ENCODE measurements around the gene PYCARD. TPM values are rescaled to one million over a fixed set of nuclear protein-coding genes. Genes with fewer than 3 reads are reported as not detected.
"Not testable (repeated sequence)": the region's sequence is repeated elsewhere in the genome, so short reads cannot be mapped to it uniquely, and the experiment has no call there.

The PYCARD gene
- total RNA-seq, 2 donors from 2014 or later = 10.8 to 19.1 TPM

GRCh38 chr16:31179747-31180459 lies 22.7 kb downstream of the PYCARD start, which contains the start of gene FUS:
TSS of gene FUS (plus strand) at chr16:31180139. CDS start at chr16:31180215, 76 bp downstream.
- ATAC-seq (peak; percentile 83 to 86), DNase-seq (peak; percentile 93)
- intact Hi-C loops (cut with DNase I) = loop anchor here in 1 of 2 donors (5.0 kb wide), 1 partner anchor 262 kb away; the partner anchor contains the start of gene ZNF843

DNA sequence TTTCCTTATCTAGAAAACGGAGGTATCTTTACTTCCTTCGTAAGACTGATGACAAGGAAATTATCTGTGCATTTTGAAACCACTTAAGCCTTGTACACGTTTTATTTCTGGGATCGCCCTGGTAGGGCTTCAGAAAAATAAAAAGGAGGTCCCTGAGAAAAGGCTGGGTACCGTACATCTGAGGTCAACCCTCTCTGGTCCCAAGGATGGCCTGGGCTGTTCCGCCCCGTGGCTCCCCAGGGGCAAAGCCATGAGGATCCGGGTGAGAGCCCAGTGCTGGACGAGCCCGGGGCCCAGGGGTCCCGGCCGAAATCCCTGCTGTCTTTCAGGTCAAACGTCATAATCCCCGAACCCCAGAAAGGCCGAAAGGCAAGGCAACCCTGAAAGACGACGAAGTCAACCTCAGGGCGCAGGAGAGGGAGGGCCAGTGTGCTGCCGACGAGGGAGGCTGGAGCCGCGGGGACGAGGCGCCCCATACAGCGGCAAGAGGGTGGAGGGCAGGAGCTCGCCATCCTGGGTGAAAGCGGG lies 23.3 kb downstream of the PYCARD start:
- DNase-seq = no peak
- intact Hi-C loops (cut with DNase I) = no loop called here
- peak in 1 of 2 donors; percentile 4 for ATAC-seq

- intact Hi-C loops (cut with DNase I) = no loop called here
- DNase-seq (no peak), ATAC-seq (no peak)
Measured at GRCh38 chr16:31177136-31177535, 25.4 kb downstream of the PYCARD start.

DNA sequence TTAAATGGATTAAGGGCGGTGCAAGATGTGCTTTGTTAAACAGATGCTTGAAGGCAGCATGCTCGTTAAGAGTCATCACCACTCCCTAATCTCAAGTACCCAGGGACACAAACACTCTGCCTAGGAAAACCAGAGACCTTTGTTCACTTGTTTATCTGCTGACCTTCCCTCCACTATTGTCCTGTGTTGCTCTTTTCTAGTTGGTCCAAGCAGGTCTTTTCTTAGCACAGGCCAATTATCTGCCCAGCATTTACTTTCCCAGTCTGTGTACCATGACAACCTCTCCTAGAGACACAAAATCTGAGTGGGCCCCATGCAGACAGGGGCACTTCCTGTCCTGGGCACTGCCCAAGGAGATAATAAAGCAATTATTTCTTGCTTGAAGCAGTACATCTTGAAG lies 32.5 kb downstream of the PYCARD start:
- DNase-seq; intact Hi-C loops (cut with DNase I): not testable (repeated sequence)
- ATAC-seq = peak; percentile 23 to 71

DNA sequence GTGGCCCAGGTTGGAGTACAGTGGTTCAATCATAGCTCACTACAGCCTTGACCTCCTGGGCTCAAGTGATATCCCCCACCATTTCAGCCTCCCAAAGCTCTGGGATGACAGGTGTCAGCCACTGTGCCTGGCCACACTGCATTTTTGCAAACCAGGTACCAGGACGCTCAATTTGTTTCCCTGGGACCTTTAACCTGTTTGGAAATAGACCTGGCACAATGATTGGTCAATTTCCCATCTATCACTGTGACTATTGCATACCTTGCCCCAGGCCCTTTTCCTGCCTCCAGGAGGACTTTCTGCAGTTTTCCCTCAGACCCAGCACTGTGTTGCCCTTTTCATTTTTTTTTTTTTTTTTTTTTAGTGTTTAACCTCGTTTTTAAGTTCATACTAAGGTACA lies 33.7 kb downstream of the PYCARD start:
- intact Hi-C loops (cut with DNase I) = no loop called here
- ATAC-seq = no peak

GRCh38 chr16:31167315-31167714 lies 35.2 kb downstream of the PYCARD start:
- DNase-seq = no peak
- intact Hi-C loops (cut with DNase I) = no loop called here
- ATAC-seq = no peak

More for the DNA sequence above, 33.7 kb downstream of the PYCARD start:
- no peak for DNase-seq

GRCh38 chr16:31157136-31157535 lies 45.4 kb downstream of the PYCARD start:
- ATAC-seq (peak in 1 of 2 donors; percentile 59), DNase-seq (peak; percentile 25)
- intact Hi-C loops (cut with DNase I) = no loop called here

Other genes starting within 250 kb of the PYCARD start
- gene SETD1A, start 245.0 kb downstream of the PYCARD start, total RNA-seq = 10 to 100 TPM in 1 of 2 donors, 1 to 10 TPM in 1; 9.2 to 10.9 TPM
- 1 to 10 TPM; 9.8 to 10.0 TPM for gene HSD3B7, start 217.6 kb downstream of the PYCARD start, total RNA-seq
- gene STX1B, start 192.1 kb downstream of the PYCARD start, total RNA-seq = 1 to 10 TPM; 1.1 to 1.2 TPM
- gene STX4, start 169.2 kb downstream of the PYCARD start, total RNA-seq = 10 to 100 TPM; 45.8 to 53.4 TPM
- gene ZNF668, start 128.5 kb downstream of the PYCARD start, total RNA-seq = 1 to 10 TPM; 5.5 to 6.6 TPM
- 1 to 10 TPM; 7.6 to 8.2 TPM for gene ZNF646, start 128.3 kb downstream of the PYCARD start, total RNA-seq
- gene PRSS53, start 113.8 kb downstream of the PYCARD start, total RNA-seq = 1 to 10 TPM in 1 of 2 donors, under 1 TPM in 1; 0.71 to 1.1 TPM
- gene VKORC1, start 108.0 kb downstream of the PYCARD start, total RNA-seq = 10 to 100 TPM; 47.1 to 53.2 TPM
- 10 to 100 TPM; 43.4 to 46.4 TPM for gene BCKDK, start 94.4 kb downstream of the PYCARD start, total RNA-seq
- 10 to 100 TPM; 57.3 to 74.1 TPM for gene KAT8, start 85.1 kb downstream of the PYCARD start, total RNA-seq
- gene PRSS8, start 67.0 kb downstream of the PYCARD start, total RNA-seq = under 1 TPM in 1 of 2 donors, not detected in 1; 0.21 TPM
- 1 to 10 TPM; 3.0 to 4.2 TPM for gene PRSS36, start 52.7 kb downstream of the PYCARD start, total RNA-seq
- 100 to 1,000 TPM in 1 of 2 donors, 10 to 100 TPM in 1; 99.5 to 192 TPM for gene FUS, start 22.6 kb downstream of the PYCARD start, total RNA-seq
- under 1 TPM; 0.44 to 0.47 TPM for gene TRIM72, start 11.4 kb upstream of the PYCARD start, total RNA-seq
- not detected for gene PYDC1, start 14.4 kb upstream of the PYCARD start, total RNA-seq
- gene ITGAM, start 57.2 kb upstream of the PYCARD start, total RNA-seq = 10 to 100 TPM in 1 of 2 donors, 1 to 10 TPM in 1; 7.4 to 22.1 TPM
- 1 to 10 TPM; 1.7 to 3.5 TPM for gene ITGAX, start 152.4 kb upstream of the PYCARD start, total RNA-seq
- gene ITGAD, start 190.6 kb upstream of the PYCARD start, total RNA-seq = under 1 TPM in 1 of 2 donors, not detected in 1; 0.24 TPM
- gene COX6A2, start 225.6 kb upstream of the PYCARD start, total RNA-seq = 100 to 1,000 TPM; 743 to 769 TPM
- 1 to 10 TPM; 2.3 to 3.0 TPM for gene ZNF843, start 240.0 kb upstream of the PYCARD start, total RNA-seq